HG03025 (cell line): ENCODE results near the gene NUBP2.

ENCODE experiments used
- ATAC-seq: cut with Tn5 transposase; IDR thresholded peaks from one replicate; pipeline ENCODE4 v1.9.1; 2021; ENCODE audit warnings: mild to moderate bottlenecking, moderate library complexity; ENCODE audit not compliant: unreplicated experiment, low FRiP score

The NUBP2 gene

GRCh38 chr16:1757714-1758461, 24.9 kb upstream of the NUBP2 start:
- no peak for ATAC-seq

GRCh38 chr16:1758923-1759322, 23.8 kb upstream of the NUBP2 start:
- ATAC-seq: no peak

- no peak for ATAC-seq
Measured at GRCh38 chr16:1759511-1759910, 23.2 kb upstream of the NUBP2 start.

GRCh38 chr16:1760911-1761310, 21.8 kb upstream of the NUBP2 start:
- no peak for ATAC-seq

- ATAC-seq: no peak
Measured at GRCh38 chr16:1761751-1762150, 21.0 kb upstream of the NUBP2 start.

GRCh38 chr16:1762196-1762878, 20.4 kb upstream of the NUBP2 start:
- no peak for ATAC-seq

GRCh38 chr16:1762879-1763520, 19.8 kb upstream of the NUBP2 start:
- ATAC-seq: no peak

- no peak for ATAC-seq
Measured at GRCh38 chr16:1763521-1764511, 18.9 kb upstream of the NUBP2 start.

GRCh38 chr16:1764971-1765370, 17.8 kb upstream of the NUBP2 start:
- no peak for ATAC-seq

GRCh38 chr16:1765826-1766225, 16.9 kb upstream of the NUBP2 start:
- ATAC-seq: no peak

GRCh38 chr16:1766231-1766630, 16.5 kb upstream of the NUBP2 start:
- ATAC-seq: no peak

- no peak for ATAC-seq
Measured at GRCh38 chr16:1766701-1767100, 16.1 kb upstream of the NUBP2 start.

- no peak for ATAC-seq
Measured at GRCh38 chr16:1767116-1767994, 15.4 kb upstream of the NUBP2 start.

GRCh38 chr16:1768061-1768766, 14.5 kb upstream of the NUBP2 start:
- ATAC-seq: no peak

GRCh38 chr16:1768767-1769401, 13.9 kb upstream of the NUBP2 start:
- no peak for ATAC-seq

GRCh38 chr16:1769402-1770300, 13.1 kb upstream of the NUBP2 start:
- ATAC-seq: no peak
